Astrocyte (in vitro differentiated cells and primary cell): Measurements from ENCODE around the gene SLC22A5.

Source experiments
- CTCF ChIP-seq: IDR thresholded peaks from 2 replicates; pipeline ENCODE4 v1.5.1; 2011; ENCODE audit warnings: low read depth, mild to moderate bottlenecking, inconsistent platforms, low read length, moderate library complexity; ENCODE audit not compliant: insufficient read depth
- EZH2 ChIP-seq: IDR thresholded peaks from 2 replicates; pipeline ENCODE4 v1.6.1; 2012; ENCODE audit warnings: mild to moderate bottlenecking, low read length, inconsistent platforms; ENCODE audit not compliant: insufficient read depth

- TF ChIP-seq CTCF (no peak), EZH2 (no peak)
Observed at GRCh38 chr5:132431632-132432031, 62.1 kb downstream of the SLC22A5 start.
